Spleen (tissue), 11 donors: ENCODE results near the gene MIDN. TPM values are rescaled to one million over a fixed set of nuclear protein-coding genes. Genes with fewer than 3 reads are reported as not detected.

Source experiments
- DNase-seq: peaks from one replicate; pipeline ENCODE4 v3.0.0-alpha.2; 2020
- H3K27ac ChIP-seq, 8 donors: fragments of 200-600 bp; sonication (generic) in 7 of 8; 1 replicate in 4 of 8; 2 replicates in 4 of 8; pipeline versions ENCODE4 v1.5.0 to v1.8.0; 2016 to 2021; ENCODE audit warnings: inconsistent platforms in 4 of 8, mild to moderate bottlenecking in 4 of 8, moderate library complexity in 1 of 8
- H3K27me3 ChIP-seq, 7 donors: fragments of 200-600 bp; sonication (generic) in 6 of 7; replicated peaks in 1 of 7; 1 replicate in 4 of 7; 2 replicates in 3 of 7; pipeline versions ENCODE4 v1.5.0 to v1.8.0; 2016 to 2021; ENCODE audit warnings: inconsistent platforms in 3 of 7, mild to moderate bottlenecking in 1 of 7
- H3K36me3 ChIP-seq, 6 donors: fragments of 200-600 bp; sonication (generic) in 5 of 6; 1 replicate in 4 of 6; 2 replicates in 2 of 6; pipeline versions ENCODE4 v1.5.0 to v1.8.0; 2016 to 2021; ENCODE audit warnings: inconsistent platforms in 2 of 6
- H3K4me1 ChIP-seq, 6 donors: fragments of 200-600 bp; sonication (generic) in 5 of 6; 1 replicate in 3 of 6; 2 replicates in 3 of 6; pipeline versions ENCODE4 v1.5.0 to v1.8.0; 2016 to 2021; ENCODE audit warnings: inconsistent platforms in 3 of 6
- H3K4me3 ChIP-seq, 8 donors: fragments of 200-600 bp; sonication (generic) in 7 of 8; 1 replicate in 4 of 8; 2 replicates in 4 of 8; pipeline versions ENCODE4 v1.5.0 to v1.8.0; 2016 to 2021; ENCODE audit warnings: inconsistent platforms in 4 of 8, mild to moderate bottlenecking in 4 of 8, moderate library complexity in 2 of 8
- H3K9me3 ChIP-seq, 8 donors: fragments of 200-600 bp; sonication (generic) in 7 of 8; 1 replicate in 4 of 8; 2 replicates in 4 of 8; pipeline versions ENCODE4 v1.5.0 to v1.8.0; 2016 to 2021; ENCODE audit warnings: inconsistent platforms in 4 of 8
- CTCF ChIP-seq, 11 experiments: fragments of 200-600 bp in 7 of 11; fragments of 450-650 bp in 4 of 11; sonication (generic) in 4 of 11; IDR thresholded peaks in 8 of 11; conservative IDR thresholded peaks in 3 of 11; 1 replicate in 7 of 11; 2 replicates in 4 of 11; pipeline versions ENCODE4 v1.4.0 to v1.8.0; 2016 to 2021; ENCODE audit warnings: antibody characterized with exemption in 11 of 11, inconsistent platforms in 4 of 11, mild to moderate bottlenecking in 1 of 11
- POLR2A ChIP-seq, 3 donors: fragments of 450-650 bp; IDR thresholded peaks; one replicate each; pipeline ENCODE4 v1.5.1; 2017; ENCODE audit warnings: antibody characterized with exemption in 3 of 3, mild to moderate bottlenecking in 1 of 3
- POLR2AphosphoS5 ChIP-seq, 3 donors: sonication (generic); formaldehyde crosslinking; IDR thresholded peaks; one replicate each; pipeline ENCODE4 v1.5.1; 2017; ENCODE audit warnings: antibody characterized with exemption in 3 of 3
- WGBS, 5 donors: extraction: QIAGEN DNeasy Blood & Tissue Kit in 3 of 5; methylation state at CpG; one replicate each; pipeline versions ENCODE4 v1.1.5 to v1.1.7; 2013 to 2018; 5-methylcytosine and 5-hydroxymethylcytosine counted together
- intact Hi-C: fragments of 100-400 bp; cut with DNase I; formaldehyde crosslinking; loops from one replicate; pipeline ENCODE4 v1.15.0; 2023; ENCODE audit warnings: low total_unique reads
- polyA plus RNA-seq, 3 donors: library from polyadenylated mRNA; stranded (reverse); fragments of 200-250 nt; gene quantifications; one replicate each; pipeline ENCODE4 v1.2.1, GENCODE V29; 2013
- total RNA-seq, 7 donors: library from RNA; depleted of rRNA in 3 of 7; stranded (reverse); fragments of >200 nt in 3 of 7; fragmentation: NEBNext Ultra II Directional in 4 of 7; extraction: Animal tissue kit (Norgen Biotek cat#: 25700) in 4 of 7; gene quantifications; one replicate each; pipeline versions ENCODE4 v1.1.0 to v1.2.1, GENCODE V29; 2016 to 2021
- donor health status: healthy with polysubstance abuse.
- donor health status: DM: no; HTN: no; CAD: no; lungs with moderate emphysema.
- donor health status: DM: no; HTN: no; CAD: no.
- donor health status: Bipolar disorder and iron deficiency.
- donor health status: healthy.
- donor health status: DM: no; HTN: no; CAD: no.
- donor health status: DM: yes; HTN: yes; CAD: no.

MIDN gene
- total and polyA plus RNA-seq, 10 donors: 16.5 to 223 (median 86.7) TPM

GRCh38 chr19:1218751-1219567, 29.4 kb upstream of the MIDN start:
- Histone ChIP-seq H3K27ac (peak overlapping the region in 7 of 8 donors; percentile 52 to 91 (median 66)), H3K27me3 (no peaks in the 10 kb centered on the region), H3K9me3 (no peaks in the 10 kb centered on the region), H3K36me3 (peaks cover 0 to 95% (median 45%) of the 10 kb centered on the region in 6 donors), H3K4me3 (no peak overlapping the region), H3K4me1 (peaks cover 26 to 94% (median 70%) of the 10 kb centered on the region in 6 donors)
- WGBS, 5 donors: 82 to 90% (median 86%) methylated on average over 30 to 37 of the region's 37 CpGs
- intact Hi-C loops: no loop called here
- DNase-seq: no peak
- TF ChIP-seq CTCF (IDR thresholded peaks at IDR 0.05 in 8 of 11, conservative IDR thresholded peaks at IDR 0.05 in 3 of 11) (no peak), POLR2A (IDR thresholded peaks at IDR 0.05) (no peak), POLR2AphosphoS5 (IDR thresholded peaks at IDR 0.05) (no peak)

GRCh38 chr19:1219786-1220476, 28.5 kb upstream of the MIDN start:
- no peak for DNase-seq
- intact Hi-C loops: no loop called here
- Histone ChIP-seq H3K27ac (peak overlapping the region in 1 of 8 donors; percentile 28), H3K36me3 (peaks cover 0 to 97% (median 51%) of the 10 kb centered on the region in 6 donors), H3K4me3 (no peak overlapping the region), H3K4me1 (peaks cover 16 to 84% (median 60%) of the 10 kb centered on the region in 6 donors), H3K9me3 (no peaks in the 10 kb centered on the region), H3K27me3 (no peaks in the 10 kb centered on the region)
- TF ChIP-seq POLR2A (IDR thresholded peaks at IDR 0.05): no peak
- no peak for TF ChIP-seq CTCF (IDR thresholded peaks at IDR 0.05 in 8 of 11, conservative IDR thresholded peaks at IDR 0.05 in 3 of 11)
- no peak for TF ChIP-seq POLR2AphosphoS5 (IDR thresholded peaks at IDR 0.05)
- 90 to 96% (median 94%) methylated on average over 5 to 19 of the region's 19 CpGs for WGBS, 5 donors

- H3K9me3 ChIP-seq: no peaks in the 10 kb centered on the region
- H3K4me1 ChIP-seq: peaks cover 10 to 79% (median 54%) of the 10 kb centered on the region in 6 donors
- 82 to 91% (median 88%) methylated on average over 3 to 33 of the region's 33 CpGs; no CpG with 5 or more reads in 1 of the 5 donors for WGBS, 5 donors
- peak overlapping the region in 1 of 8 donors; percentile 55 for H3K27ac ChIP-seq
- peaks cover 0 to 97% (median 56%) of the 10 kb centered on the region in 6 donors for H3K36me3 ChIP-seq
- DNase-seq: no peak
- peak in 1 of 3 donors; percentile 27 for TF ChIP-seq POLR2AphosphoS5 (IDR thresholded peaks at IDR 0.05)
- no peak for TF ChIP-seq CTCF (IDR thresholded peaks at IDR 0.05 in 8 of 11, conservative IDR thresholded peaks at IDR 0.05 in 3 of 11)
- no peak for TF ChIP-seq POLR2A (IDR thresholded peaks at IDR 0.05)
- no peaks in the 10 kb centered on the region for H3K27me3 ChIP-seq
- intact Hi-C loops: no loop called here
- no peak overlapping the region for H3K4me3 ChIP-seq
Measured at GRCh38 chr19:1220477-1220930, 27.9 kb upstream of the MIDN start.
